ENCODE results near the gene MED9. TPM values are rescaled to one million over a fixed set of nuclear protein-coding genes. Genes with fewer than 3 reads are reported as not detected.
"Not testable (repeated sequence)": the region's sequence is repeated elsewhere in the genome, so short reads cannot be mapped to it uniquely, and the experiment has no call there.

MED9 gene
- total RNA-seq, 1 donor from 2014 or later, result 8.3 TPM

- DNase-seq (ENCODE audit: low read depth in 2 of 2), result not testable (repeated sequence)
Observed at GRCh38 chr17:17454700-17455099, 22.1 kb upstream of the MED9 start.

GRCh38 chr17:17455173-17455572 is 21.6 kb upstream of the MED9 start:
- DNase-seq (ENCODE audit: low read depth in 2 of 2), result no peak

- no peak for DNase-seq (ENCODE audit: low read depth in 2 of 2)
Observed at GRCh38 chr17:17456251-17456650, 20.5 kb upstream of the MED9 start.

GRCh38 chr17:17457680-17458079 is 19.1 kb upstream of the MED9 start:
- DNase-seq (ENCODE audit: low read depth in 2 of 2), result no peak

- DNase-seq (ENCODE audit: low read depth in 2 of 2), result no peak
Observed at GRCh38 chr17:17460038-17460437, 16.8 kb upstream of the MED9 start.

- no peak for DNase-seq (ENCODE audit: low read depth in 2 of 2)
Observed at GRCh38 chr17:17462048-17462824, 14.6 kb upstream of the MED9 start.

GRCh38 chr17:17463821-17464220 is 13.0 kb upstream of the MED9 start:
- DNase-seq (ENCODE audit: low read depth in 2 of 2), result no peak

GRCh38 chr17:17465878-17466277 is 10.9 kb upstream of the MED9 start:
- DNase-seq (ENCODE audit: low read depth in 2 of 2), result not testable (repeated sequence)

GRCh38 chr17:17466511-17466910 is 10.3 kb upstream of the MED9 start:
- DNase-seq (ENCODE audit: low read depth in 2 of 2), result no peak

GRCh38 chr17:17467016-17467415 is 9.8 kb upstream of the MED9 start:
- DNase-seq (ENCODE audit: low read depth in 2 of 2), result no peak

GRCh38 chr17:17467720-17468119 is 9.1 kb upstream of the MED9 start:
- no peak for DNase-seq (ENCODE audit: low read depth in 2 of 2)

- DNase-seq (ENCODE audit: low read depth in 2 of 2), result peak in 1 of 2 donors; percentile 24
Observed at GRCh38 chr17:17468217-17469010, 8.4 kb upstream of the MED9 start.

- no peak for DNase-seq (ENCODE audit: low read depth in 2 of 2)
Observed at GRCh38 chr17:17469358-17469757, 7.4 kb upstream of the MED9 start.

GRCh38 chr17:17469996-17470395 is 6.8 kb upstream of the MED9 start:
- no peak for DNase-seq (ENCODE audit: low read depth in 2 of 2)

- DNase-seq (ENCODE audit: low read depth in 2 of 2), result no peak
Observed at GRCh38 chr17:17472333-17472920, 4.4 kb upstream of the MED9 start.

GRCh38 chr17:17474341-17474740 is 2.5 kb upstream of the MED9 start:
- no peak for DNase-seq (ENCODE audit: low read depth in 2 of 2)

GRCh38 chr17:17479209-17479608 is 2.4 kb downstream of the MED9 start:
- DNase-seq (ENCODE audit: low read depth in 2 of 2), result no peak

GRCh38 chr17:17480593-17481148 is 3.9 kb downstream of the MED9 start:
- no peak for DNase-seq (ENCODE audit: low read depth in 2 of 2)

- no peak for DNase-seq (ENCODE audit: low read depth in 2 of 2)
Observed at GRCh38 chr17:17481860-17482259, 5.1 kb downstream of the MED9 start.

GRCh38 chr17:17484451-17484899 is 7.7 kb downstream of the MED9 start:
- DNase-seq (ENCODE audit: low read depth in 2 of 2), result peak in 1 of 2 donors; percentile 41

- DNase-seq (ENCODE audit: low read depth in 2 of 2), result peak in 1 of 2 donors; percentile 19
Observed at GRCh38 chr17:17485420-17485819, 8.6 kb downstream of the MED9 start.

- not testable (repeated sequence) for DNase-seq (ENCODE audit: low read depth in 2 of 2)
Observed at GRCh38 chr17:17486416-17486815, 9.6 kb downstream of the MED9 start.
